Stimulated activated CD4-positive, alpha-beta T cell treated with anti-CD3 and anti-CD28 coated beads, Interleukin-15, amount 100 ng/mL, for 48 hours (primary cell): ENCODE data around the gene PRDM2.

ENCODE experiments used
- DNase-seq, 2 donors: peaks; one replicate each; pipeline ENCODE4 v3.0.0-alpha.2; 2020; ENCODE audit warnings: low read depth in 2 of 2

The PRDM2 gene

DNA sequence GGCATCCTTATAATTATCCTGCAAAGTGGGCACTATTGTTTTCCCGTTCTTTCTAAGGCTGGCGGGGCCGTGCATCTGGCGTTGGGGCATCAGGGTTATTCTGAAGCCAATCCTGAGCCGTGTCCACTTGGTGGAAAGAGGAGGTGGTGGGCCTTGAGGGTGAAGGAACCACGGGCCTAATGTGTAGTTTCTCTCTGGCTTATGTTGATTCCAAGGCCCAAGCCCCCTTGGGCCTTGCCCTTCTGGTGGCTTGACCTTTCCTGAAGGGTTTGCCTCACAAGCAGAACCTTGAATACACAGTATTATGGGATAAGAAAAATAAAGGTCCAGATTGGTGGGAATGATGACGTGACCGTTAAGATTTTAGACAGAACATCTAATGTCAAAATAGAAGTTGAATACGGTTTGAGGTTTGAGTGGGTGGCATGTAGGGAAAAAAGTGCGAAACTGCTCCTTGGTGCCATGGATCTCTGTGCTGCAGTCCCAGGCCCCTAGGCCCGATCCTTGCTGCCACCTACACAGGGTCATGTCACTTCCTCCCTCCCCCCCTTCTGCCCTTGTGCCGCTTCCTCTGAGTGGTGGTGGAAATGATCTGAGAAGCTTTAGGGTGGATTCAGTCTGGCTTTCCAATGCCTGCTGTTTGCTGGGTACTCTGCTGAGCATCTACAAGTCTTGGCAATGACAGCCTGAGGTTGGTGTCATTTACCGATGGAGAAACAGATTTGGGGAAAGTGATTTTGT is 90.5 kb downstream of the PRDM2 start:
- DNase-seq = no peak

DNA sequence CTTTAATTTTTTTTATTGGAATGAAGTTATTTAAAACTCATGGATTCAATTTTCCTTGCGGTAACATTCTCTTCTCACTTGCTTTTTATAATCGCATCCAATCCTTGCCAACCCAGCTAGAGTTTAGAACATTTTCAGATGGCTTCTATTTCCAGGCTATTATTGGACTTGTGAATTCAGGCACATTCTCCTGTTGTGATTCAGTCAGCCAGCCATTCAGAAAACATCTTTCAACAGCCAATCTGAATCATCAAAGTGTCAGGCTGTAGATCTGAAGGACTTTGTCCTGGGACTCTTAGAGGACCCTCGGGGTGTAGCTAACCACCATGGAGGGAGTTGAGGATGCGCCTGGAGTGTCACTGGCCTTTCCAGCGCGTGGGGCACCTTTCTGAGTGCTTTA is 92.4 kb downstream of the PRDM2 start:
- no peak for DNase-seq

DNA sequence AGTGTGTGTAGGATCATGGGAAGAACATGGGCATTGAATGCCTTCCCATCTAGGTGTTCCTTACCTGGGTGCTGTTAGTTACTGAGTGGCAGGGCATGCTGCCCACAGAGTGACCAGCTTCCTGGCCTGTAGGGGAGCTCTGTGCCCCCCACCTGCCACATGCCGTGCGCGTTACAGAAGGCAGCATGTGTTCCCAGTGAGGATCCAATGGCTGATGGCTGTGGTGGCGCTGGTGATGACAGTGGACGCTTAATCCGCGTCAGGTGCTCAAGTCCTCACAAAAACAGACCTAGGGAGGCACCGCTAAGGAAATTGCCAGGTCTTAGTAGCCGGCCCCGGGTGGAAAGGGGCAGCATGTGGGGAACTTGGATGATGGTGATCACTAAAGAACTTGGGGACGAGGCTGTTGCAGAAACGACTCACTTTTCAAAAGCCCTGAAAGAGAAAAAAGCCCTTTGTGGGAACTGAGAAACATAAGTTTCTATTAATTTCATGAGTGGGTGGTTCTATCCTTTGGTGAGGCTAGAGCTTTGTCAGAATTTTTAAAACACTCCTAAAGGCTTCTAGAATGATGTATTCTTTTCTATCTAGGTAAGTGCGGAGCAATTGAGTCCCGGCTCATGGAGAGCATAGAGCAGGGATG is 93.2 kb downstream of the PRDM2 start:
- no peak for DNase-seq

DNA sequence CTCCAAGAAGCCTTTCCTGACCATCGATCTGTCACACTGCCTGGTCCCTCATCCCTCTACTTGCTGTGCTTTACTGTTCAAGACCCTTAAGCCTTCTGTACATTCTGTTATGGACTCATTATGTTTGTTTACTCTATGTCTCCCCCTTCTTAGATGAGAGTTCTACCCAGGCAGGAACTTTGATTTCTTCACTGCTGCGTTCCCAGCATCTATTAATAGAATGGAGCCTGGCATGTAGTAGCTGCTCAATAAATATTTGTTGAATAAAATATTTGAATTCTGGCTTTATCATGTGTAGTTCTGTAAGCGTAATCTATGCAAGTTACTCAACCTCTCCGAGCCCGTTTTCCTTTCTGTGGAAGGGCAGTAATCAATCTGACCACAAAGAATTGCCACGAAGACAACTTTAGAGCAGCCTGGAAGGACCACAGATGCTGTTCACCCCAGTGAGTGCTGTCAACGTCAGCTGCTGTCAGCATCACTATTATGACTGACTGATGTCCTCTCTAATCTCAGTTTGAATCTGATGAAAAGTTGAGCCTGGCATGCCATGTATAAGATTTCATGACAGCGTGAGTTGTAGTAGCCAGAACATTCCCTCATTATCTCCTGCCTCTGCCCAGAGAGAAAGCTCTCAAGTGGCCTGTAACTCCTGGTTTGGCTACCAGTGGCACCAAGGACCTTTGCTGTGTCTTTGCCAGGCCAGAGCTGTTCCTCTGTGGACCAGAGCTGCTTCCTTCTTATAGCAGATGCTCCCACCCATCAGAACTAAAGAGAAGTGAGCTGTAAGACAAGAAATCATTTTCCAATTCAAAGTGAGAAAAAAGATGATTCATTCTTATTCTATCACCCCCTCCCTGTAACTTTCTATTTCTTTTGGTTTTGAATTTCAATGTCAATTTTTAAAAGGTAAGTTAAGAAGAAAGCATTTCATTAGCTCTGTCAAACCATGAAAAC is 94.5 kb downstream of the PRDM2 start:
- DNase-seq = no peak

DNA sequence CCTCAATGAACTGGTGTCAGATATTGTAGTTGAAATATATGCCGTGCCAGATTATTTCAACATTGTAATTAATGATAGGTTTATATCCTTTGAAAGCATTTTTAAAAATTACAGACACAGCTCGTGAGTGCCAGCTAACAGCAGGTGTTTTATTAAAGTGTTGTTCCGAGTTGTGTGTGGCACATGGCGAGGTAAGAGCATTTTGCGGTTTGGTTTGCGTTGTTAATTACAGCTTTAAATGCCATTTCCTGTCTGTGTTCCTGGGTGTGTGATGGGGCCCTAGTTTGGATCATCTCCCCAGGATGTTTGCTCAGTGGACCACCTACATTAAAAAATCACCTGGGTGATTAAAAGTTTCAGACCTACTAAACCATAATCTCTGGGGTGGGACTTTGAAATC is 97.4 kb downstream of the PRDM2 start:
- DNase-seq = no peak

DNA sequence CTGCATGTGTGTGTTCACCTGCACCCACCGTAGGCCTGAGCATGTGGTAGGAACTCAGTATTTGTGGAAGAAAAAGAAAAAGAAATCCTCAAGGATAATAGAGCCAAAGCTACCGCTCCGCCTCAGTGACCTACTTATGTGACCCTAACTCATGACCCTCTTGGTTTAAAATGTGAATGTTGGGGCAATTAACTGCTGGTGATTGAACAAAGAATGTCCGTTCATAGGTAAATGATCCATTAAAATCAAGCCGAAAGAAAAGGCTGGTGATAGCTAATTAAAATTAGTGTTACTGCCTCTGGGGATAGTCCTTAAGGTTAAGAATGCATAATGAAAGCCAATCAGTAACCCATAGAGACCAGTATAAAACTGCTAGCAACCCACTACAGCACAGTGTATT is 98.1 kb downstream of the PRDM2 start:
- DNase-seq = no peak

DNA sequence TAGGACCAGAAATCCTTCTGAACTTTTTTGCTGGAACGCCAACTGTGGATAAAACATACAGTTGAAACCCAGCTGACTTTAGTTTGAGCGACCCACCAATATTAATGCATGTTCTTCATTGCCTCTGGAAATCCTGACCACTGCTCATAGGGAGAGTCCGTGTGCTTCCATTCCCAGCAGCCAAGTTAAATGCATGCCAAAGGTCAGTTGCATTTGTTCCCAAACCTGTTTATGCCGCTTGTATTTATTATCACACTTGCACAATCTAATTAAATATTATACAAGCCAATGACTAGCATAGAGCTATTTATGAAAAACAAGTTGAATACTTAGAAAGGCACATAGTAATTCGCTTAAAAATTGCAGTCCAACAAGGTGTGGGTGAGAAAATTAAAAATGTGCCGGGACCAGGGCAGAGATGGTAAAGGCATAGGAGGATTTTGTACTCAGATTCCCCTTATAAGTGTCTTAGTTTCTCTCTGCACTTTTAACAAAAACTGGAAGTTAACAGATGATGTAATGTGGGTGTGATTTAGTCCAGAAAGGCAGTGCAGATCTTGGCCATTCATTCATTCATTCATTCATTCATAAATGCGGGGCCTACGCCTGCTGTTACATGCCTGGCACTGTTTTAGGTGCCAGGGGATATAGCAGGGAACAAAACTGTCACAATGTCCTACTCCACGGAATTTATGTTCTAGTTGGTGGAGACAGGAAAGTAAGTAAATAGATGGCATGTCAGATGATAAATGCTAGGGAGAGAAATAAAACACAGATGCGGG is 99.7 kb downstream of the PRDM2 start:
- DNase-seq = no peak

DNA sequence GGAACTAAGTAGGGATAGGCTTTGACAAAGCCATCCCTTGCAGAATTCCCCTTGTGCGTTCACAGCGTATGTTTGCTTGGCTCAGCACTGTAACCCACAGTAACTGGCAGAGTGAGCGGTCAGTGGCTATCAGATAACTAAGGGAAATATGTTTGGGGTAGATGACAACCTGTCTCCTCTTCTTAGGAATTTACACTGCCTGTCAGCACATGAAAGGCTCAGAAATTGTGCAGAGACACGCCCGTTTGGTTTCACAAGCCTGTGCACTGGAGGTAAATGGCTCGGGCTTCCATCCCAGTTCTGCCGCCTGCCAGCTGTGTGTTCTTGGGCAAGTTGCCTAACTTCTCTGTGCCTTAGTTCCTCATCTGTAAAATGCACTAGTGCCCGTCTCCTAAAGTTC is 101.2 kb downstream of the PRDM2 start:
- no peak for DNase-seq

DNA sequence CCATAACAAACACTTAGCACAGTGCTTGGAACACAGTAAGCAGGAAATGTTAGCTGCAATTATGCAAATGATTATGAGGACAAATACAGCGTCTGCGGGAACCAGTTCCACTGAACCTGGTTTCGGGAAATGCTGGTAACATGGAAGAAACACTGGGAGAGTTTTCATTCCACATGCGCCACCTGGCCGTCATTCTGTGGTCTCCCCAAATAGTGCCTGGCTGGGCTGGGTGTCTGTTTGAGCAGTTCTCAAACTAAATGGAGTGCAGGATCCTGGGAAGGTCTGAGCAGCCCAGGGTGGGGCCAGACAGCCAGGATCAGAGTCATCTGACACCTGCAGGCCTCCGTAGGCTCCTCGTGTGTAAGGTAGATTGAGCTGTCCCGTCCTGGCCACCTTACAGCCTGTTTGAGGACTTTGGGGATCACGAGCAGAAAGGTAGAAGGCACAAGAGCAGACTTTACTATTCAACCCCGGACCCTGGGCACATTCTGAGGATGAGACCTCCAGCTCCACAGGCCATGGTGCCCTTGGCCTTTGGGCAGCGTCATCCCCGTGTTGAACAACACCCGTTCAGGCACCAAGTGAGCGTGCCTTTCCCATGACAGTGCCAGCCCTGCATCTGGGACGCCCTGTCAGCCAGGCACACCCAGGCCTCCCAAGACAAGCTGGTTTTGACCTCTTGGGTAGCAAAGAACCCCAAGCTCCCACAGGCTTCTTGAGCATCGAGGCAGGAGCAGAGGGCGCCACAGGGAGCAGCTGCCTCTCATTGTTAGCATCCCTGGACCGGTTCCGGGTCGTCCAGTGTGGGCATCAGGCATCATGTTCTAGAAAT is 101.9 kb downstream of the PRDM2 start:
- DNase-seq = no peak

DNA sequence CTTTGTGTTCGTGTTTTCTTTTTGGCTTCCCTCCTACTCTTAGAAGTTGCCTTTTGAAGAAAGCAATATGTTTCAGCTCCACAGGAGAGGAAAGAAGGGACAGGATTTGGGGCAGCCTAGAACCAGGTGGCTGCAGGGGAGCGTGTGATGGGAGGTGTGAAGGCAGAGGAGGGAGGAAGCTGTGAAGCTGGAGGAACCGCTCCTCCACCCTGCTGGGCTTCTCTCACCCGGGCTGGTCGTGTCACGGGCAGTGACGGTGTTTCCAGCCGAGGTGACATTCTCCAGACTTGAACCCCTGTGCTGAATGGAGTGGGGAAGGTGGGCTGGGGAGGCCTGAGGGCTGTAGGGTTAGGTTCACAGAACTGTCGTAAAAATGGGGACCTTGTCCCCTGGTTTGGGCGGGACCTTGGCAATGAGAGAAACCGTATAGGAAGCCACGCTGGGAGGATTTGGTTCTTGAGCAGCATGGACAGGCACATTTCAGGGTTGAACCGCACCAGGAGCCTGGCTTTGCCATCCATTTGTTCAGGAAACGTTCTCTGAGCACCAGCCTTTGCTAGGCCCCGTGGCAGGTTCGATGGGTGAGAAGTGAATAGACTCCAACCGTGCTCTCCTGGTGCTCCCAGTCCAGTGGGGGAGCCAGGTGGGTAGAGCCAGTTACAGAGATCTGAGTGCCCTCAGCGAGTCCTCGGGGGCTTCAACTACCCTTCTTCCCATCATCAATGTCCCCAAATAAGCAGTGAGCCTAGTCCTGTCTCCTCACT is 103.0 kb downstream of the PRDM2 start:
- no peak for DNase-seq

DNA sequence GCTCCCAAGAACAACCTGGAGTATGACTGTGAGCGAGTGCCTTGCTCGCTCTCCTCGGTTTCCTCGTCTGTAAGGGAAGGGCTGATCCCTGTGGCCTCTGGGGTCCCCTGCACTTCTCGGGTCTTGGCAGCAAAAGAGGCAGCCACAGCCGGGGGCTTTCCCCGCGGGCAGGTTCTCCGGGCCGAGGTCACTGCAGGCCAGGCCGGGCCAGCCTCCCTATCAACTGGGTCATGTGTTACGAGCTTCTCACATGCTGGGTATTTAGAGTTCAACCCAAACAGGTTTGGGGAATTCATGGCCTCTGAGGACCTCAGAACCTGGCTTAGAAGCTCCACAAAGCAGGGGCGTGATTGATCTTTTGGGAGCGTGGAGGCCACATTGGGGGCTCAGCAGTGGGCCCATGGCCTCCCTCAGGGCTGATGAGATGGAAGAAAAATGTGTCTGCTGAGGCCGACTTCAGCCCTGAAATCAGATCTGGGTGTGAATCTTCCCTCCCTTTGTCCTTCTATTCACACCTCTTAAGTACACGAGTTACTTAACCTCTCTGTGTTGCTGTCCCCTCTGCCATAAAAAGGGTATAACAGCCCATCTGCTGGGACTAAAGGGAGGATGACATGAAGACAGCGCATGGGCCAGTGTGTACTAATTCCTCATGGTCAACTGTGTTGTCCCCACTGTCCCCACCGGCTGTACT is 103.7 kb downstream of the PRDM2 start:
- DNase-seq = no peak

DNA sequence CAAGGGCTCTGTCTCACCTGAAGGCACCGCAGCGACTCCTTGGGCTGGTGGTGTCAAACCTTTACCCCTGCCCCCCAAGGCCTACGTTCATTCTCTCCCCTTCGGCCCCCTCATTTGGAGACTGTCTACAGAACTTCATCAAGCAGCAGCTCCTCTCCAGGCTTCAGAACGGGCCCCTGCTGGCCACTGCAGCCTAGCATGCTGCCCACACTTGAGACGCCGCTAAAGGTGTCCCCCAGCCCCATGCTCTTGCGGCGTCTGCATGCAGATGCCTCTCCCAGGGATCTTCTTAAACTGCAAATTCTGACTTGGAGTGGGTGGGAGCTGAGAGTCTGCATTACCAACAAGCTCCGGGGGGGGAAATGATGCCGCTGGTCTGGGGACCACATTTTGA is 104.2 kb downstream of the PRDM2 start:
- DNase-seq = no peak

DNA sequence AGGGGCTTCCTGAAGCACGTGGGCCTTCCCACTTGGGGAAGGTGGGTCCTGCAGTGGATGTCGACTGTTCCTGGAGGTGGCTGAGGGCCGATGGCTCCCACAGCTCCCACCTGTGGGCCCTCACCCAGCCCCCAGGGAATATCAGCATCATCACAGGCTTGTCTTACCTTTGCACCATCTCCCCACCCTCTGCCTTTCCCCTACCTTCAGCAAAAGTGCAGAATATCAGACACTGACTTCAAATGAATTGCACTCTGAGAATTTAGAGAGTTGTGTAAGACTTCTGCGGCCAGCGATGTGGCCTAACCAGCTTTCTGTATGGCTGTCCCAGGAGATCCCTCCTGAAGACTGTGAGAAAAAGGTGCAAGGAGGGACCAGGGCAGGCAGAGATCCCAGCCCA is 105.4 kb downstream of the PRDM2 start:
- DNase-seq = no peak

DNA sequence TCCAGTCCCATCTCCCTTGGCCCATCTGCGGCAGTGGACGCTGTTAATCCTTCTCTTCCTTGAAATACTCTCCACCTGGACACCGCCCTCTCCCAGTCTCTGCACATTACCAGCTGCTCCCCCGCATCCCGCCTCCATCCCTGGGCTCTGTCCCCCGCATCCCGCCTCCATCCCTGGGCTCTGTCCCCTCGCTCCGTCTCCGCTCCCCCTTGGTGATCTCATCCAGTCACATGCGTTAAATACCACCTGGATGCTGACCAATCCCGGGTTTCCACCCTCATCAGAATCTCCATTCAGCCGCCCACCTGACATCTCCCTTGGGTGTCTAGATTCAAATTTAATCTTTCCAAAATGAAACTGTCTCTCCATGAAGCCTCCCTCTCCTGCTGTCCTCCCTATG is 106.1 kb downstream of the PRDM2 start:
- DNase-seq = no peak

DNA sequence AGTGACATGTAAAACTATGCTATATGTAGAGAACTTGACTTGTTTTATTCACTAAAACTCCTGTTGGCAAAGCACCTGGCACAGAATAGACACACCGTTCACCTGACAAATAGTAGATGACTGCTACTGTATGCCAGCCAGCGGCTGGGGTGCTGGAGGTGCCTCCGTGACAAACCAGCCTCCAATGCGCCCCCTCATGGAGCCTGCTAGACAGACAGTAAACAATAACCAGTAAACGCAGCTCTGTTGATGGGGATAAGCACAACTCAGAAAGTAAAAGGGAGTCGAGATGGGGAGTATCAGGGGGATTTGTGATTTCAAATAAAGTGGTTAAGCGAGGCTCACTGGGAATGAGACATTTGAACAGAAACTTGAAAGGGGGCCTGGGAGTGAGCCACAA is 107.2 kb downstream of the PRDM2 start:
- DNase-seq = no peak

DNA sequence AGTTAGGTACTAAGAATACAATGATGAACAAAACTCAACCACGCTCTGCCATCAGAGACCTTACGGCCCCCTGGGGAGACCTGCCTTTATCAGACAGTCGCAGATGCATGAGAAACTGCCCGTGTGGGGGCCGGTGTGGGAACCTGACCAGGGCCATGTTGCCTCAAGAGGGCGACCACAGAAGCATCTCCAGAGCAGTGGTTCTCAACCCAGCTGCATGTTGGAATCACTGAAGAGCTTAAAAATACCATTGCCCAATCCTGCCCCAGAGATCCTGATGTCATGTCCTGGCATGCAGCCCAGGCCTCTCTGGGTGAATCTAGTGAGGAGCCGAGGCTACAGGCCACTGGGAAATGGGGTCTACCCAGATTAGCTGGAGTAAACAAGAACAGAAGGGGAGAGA is 108.7 kb downstream of the PRDM2 start:
- DNase-seq = no peak

DNA sequence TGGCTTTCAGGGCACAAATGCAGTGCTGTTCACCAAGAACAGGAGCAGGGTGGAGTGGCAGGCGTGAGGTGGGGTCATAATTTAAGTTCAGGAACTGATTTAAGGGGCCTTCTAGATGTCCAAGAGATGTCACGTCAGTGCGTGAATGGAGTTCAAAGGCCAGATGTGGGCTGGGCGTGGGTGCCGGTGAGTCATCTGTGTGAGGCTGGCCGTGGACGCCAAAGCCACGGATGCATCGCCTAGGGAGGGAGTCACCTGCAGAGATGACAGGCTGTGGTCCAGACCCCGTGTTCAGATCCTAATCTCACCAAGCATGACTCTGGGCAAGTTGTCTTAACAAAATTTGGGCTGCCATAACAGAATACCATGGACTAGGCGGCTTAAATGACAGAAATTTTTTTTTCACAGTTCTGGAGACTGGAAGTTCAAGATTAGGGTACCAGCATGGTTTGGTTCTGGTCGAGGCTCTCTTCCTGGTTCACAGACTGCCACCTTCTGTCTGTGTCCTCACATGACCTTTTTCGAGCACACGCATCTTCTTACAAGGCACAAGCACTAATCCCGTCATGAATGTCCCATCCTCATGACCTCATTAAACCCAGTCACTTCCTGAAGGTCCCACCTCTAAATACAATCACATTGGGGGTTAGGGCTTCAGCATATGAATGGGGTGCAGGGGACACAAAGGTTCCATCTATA is 109.6 kb downstream of the PRDM2 start:
- DNase-seq = peak; percentile 8 to 9

DNA sequence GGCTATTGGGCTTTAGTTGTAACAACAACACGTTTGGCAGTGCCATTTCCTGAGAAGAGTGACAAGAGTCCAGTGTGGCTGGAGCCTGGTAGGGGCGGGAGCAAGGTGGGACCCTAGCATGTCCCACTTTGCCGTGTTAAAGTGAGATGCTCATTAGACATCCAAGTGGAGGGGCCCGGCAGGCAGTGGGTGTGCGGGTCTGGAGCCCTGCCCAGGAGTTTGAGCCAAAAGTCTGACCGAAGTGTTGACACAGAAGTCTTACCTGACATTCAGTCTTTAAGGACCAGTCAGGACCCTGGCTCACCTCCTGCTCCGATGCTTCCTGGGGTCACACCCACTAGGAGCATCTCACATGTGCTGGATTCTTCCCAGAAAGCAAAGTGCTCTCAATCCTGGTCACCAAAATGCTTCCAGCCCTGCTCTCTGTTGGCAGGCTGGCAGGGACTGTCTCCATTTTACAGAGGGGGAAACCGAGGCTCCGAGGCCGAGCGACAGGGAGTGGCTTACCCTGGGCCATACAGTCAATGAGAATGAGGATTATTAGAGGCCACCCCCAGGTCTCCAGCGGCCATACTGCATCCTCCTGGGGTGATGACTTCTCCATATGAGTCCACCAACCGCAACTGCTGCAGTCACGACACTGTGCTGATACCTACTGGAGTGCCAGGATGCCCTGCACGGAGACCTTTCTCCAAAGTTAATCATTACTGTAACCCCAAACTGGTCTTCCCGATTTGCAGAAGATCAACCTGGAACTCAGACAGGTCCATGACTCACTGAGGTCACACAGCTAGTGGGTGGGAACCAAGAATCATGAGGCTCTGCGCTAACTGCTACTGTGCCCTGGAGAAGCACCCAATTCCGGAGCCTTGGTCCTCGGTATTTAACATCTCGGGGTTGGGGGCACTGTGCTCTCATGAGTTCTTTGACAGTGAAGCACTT is 112.7 kb downstream of the PRDM2 start:
- DNase-seq = no peak
